ENCODE results near the gene MICAL3.

DNA sequence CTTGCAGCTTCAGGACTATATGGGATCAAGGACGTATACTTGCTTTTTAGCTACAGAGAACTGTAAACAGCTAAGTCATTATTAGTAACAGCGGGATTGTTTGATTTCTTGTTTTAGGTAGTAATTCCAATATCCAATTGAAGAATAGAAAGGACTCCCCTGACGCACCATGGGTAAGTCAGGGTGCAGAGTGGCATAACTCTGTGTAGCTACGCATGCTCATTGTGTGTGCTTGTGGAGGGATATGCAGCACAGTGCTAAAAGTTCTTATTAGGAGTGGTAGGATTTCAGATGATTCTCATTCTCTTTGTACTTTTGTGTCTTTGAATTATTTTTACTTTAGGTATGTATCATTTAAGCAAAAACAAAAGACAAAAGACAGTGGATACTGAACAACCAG lies 45.7 kb upstream of the MICAL3 start:
- TF ChIP-seq, protein P1, sequence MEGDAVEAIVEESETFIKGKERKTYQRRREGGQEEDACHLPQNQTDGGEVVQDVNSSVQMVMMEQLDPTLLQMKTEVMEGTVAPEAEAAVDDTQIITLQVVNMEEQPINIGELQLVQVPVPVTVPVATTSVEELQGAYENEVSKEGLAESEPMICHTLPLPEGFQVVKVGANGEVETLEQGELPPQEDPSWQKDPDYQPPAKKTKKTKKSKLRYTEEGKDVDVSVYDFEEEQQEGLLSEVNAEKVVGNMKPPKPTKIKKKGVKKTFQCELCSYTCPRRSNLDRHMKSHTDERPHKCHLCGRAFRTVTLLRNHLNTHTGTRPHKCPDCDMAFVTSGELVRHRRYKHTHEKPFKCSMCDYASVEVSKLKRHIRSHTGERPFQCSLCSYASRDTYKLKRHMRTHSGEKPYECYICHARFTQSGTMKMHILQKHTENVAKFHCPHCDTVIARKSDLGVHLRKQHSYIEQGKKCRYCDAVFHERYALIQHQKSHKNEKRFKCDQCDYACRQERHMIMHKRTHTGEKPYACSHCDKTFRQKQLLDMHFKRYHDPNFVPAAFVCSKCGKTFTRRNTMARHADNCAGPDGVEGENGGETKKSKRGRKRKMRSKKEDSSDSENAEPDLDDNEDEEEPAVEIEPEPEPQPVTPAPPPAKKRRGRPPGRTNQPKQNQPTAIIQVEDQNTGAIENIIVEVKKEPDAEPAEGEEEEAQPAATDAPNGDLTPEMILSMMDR (IDR thresholded peaks at IDR 0.05), result no peak
- no peak for TF ChIP-seq POLR2A (IDR thresholded peaks at IDR 0.05)
